SK-N-SH treated with all-trans-retinoic acid at 6 μM for 48 hours (cell line): ENCODE data around the gene FAM89B.

Experiments
- ARNTL ChIP-seq: fragments of 450-650 bp; formaldehyde crosslinking; IDR thresholded peaks from 2 replicates; pipeline ENCODE4 v1.5.0; 2020; ENCODE audit warnings: low read depth, mild to moderate bottlenecking, moderate library complexity, borderline replicate concordance
- CSDC2 ChIP-seq: fragments of 250-450 bp; sonication (Bioruptor Pico); IDR thresholded peaks from 2 replicates; pipeline ENCODE4 v1.5.0; 2020; ENCODE audit warnings: mild to moderate bottlenecking, moderate library complexity
- ESRRG ChIP-seq: fragments of 250-450 bp; sonication (Bioruptor Pico); IDR thresholded peaks from 2 replicates; pipeline ENCODE4 v1.6.1; 2021; ENCODE audit warnings: mild to moderate bottlenecking
- GLIS3 ChIP-seq: fragments of 250-450 bp; sonication (Bioruptor Pico); IDR thresholded peaks from 2 replicates; pipeline ENCODE4 v1.5.0; 2020; ENCODE audit warnings: mild to moderate bottlenecking, moderate library complexity
- PATZ1 ChIP-seq: fragments of 250-450 bp; sonication (Bioruptor Pico); IDR thresholded peaks from 2 replicates; pipeline ENCODE4 v1.8.0; 2020; ENCODE audit warnings: mild to moderate bottlenecking, moderate library complexity, borderline replicate concordance
- RARB ChIP-seq: fragments of 250-450 bp; sonication (Bioruptor Pico); IDR thresholded peaks from 2 replicates; pipeline ENCODE4 v1.8.0; 2021; ENCODE audit warnings: mild to moderate bottlenecking, moderate library complexity
- TCF4 ChIP-seq: fragments of 250-450 bp; sonication (Bioruptor Pico); IDR thresholded peaks from 2 replicates; pipeline ENCODE4 v1.8.0; 2021; ENCODE audit warnings: mild to moderate bottlenecking, moderate library complexity, borderline replicate concordance
- ZFP3 ChIP-seq: fragments of 250-450 bp; sonication (Bioruptor Pico); IDR thresholded peaks from 2 replicates; pipeline ENCODE4 v1.5.0; 2020; ENCODE audit warnings: mild to moderate bottlenecking, moderate library complexity
- ZNF565 ChIP-seq: fragments of 450-650 bp; formaldehyde crosslinking; conservative IDR thresholded peaks from 2 replicates; pipeline ENCODE4 v1.5.0; 2020; ENCODE audit warnings: low read depth, mild to moderate bottlenecking, moderate library complexity

GRCh38 chr11:65610404-65610803, 38.1 kb downstream of the FAM89B start:
- TF ChIP-seq PATZ1 (no peak), RARB (CRISPR knock-in tag) (no peak), TCF4 (no peak), ARNTL (no peak), ESRRG (CRISPR knock-in tag) (no peak), CSDC2 (CRISPR knock-in tag) (no peak), ZFP3 (CRISPR knock-in tag) (no peak), ZNF565 (CRISPR knock-in tag) (no peak), GLIS3 (no peak)
